Activated CD4-positive, alpha-beta T cell treated with anti-CD3 and anti-CD28 coated beads, Interleukin-2, amount 10 ng/mL, durations not matched to agents 7 days and 5 days (primary cell): ENCODE results near the gene RASA3. TPM values are rescaled to one million over a fixed set of nuclear protein-coding genes. Genes with fewer than 3 reads are reported as not detected.

Experiments used
- CTCF ChIA-PET: fragments of 350-600 bp; sonication (Branson Sonifier 250); formaldehyde crosslinking; loops from one replicate; lab custom pipeline; 2021; ENCODE audit warnings: antibody characterized with exemption; lab: Charles Lee
- POLR2A ChIA-PET: fragments of 350-600 bp; sonication (Branson Sonifier 250); formaldehyde crosslinking; loops from one replicate; lab custom pipeline; 2021; ENCODE audit warnings: antibody characterized with exemption; lab: Charles Lee
- DNase-seq: peaks from one replicate; pipeline ENCODE4 v3.0.0-alpha.2; 2020
- H3K27ac Mint-ChIP-seq: one replicate; pipeline ENCODE4 v1.8.0; 2021; ENCODE audit warnings: mild to moderate bottlenecking, moderate library complexity, mixed read lengths
- H3K27me3 Mint-ChIP-seq: one replicate; pipeline ENCODE4 v1.8.0; 2021; ENCODE audit warnings: mixed read lengths
- H3K36me3 Mint-ChIP-seq: one replicate; pipeline ENCODE4 v1.8.0; 2021; ENCODE audit warnings: low read depth, mixed read lengths
- H3K4me1 Mint-ChIP-seq: one replicate; pipeline ENCODE4 v1.8.0; 2021; ENCODE audit warnings: mixed read lengths
- H3K4me3 Mint-ChIP-seq: one replicate; pipeline ENCODE4 v1.8.0; 2021; ENCODE audit warnings: mild to moderate bottlenecking, moderate library complexity, mixed read lengths
- H3K9me3 Mint-ChIP-seq: one replicate; pipeline ENCODE4 v1.8.0; 2021; ENCODE audit warnings: mixed read lengths
- total RNA-seq, 2 experiments: library from RNA; stranded (reverse); gene quantifications; one replicate each; pipeline ENCODE4 v1.2.3, GENCODE V29; 2021

RASA3 gene
- total RNA-seq, 2 experiments from 2014 or later: 114 to 115 TPM

DNA sequence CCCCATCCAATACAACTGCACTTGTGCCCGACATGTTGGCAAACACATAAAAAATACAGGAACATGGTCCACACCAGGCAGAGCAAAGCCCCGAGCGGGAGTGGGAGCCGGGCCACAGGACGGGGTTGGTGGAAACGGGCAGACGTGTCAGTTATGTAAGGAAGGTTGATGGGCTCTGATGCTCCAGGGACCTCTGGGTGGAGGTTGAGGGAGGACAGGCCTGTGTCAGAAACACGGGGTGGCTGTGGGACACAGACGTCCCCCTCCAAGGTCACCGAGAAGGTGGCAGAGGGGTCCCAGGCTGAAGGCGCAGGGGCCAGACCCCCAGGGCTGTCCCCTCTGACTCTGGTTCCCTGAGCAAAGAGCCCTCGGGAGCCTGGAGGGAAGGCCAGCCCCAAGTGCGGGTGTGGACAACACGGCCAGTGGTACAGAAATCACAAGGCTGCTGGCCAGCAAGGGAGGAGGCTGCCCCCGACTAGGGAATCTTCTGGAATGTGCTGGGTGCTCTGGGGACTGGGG is 127.2 kb downstream of the RASA3 start:
- Mint-ChIP-seq H3K4me3 (no peak overlapping the region), H3K4me1 (no peaks in the 10 kb centered on the region), H3K9me3 (no peaks in the 10 kb centered on the region), H3K27me3 (no peaks in the 10 kb centered on the region), H3K36me3 (peaks cover 19% of the 10 kb centered on the region), H3K27ac (no peak overlapping the region)
- no peak for DNase-seq
- CTCF ChIA-PET: no interaction called here
- POLR2A ChIA-PET: no interaction called here

GRCh38 chr13:114004420-114005205 is 127.8 kb downstream of the RASA3 start:
- POLR2A ChIA-PET: no interaction called here
- DNase-seq: no peak

GRCh38 chr13:114002771-114003321 is 129.6 kb downstream of the RASA3 start:
- ChIA-PET POLR2A (no interaction called here), CTCF (interaction anchor here (0.9 kb wide), 1 partner anchor 8 kb away, joined by 3 read pairs; no protein-coding TSS in a partner anchor)
- no peak overlapping the region for H3K27ac Mint-ChIP-seq
- DNase-seq: no peak
- no peaks in the 10 kb centered on the region for H3K4me1 Mint-ChIP-seq
- no peaks in the 10 kb centered on the region for H3K9me3 Mint-ChIP-seq
- H3K4me3 Mint-ChIP-seq: no peak overlapping the region
- peaks cover 21% of the 10 kb centered on the region for H3K36me3 Mint-ChIP-seq
- H3K27me3 Mint-ChIP-seq: no peaks in the 10 kb centered on the region

More at GRCh38 chr13:114004420-114005205, 127.8 kb downstream of the RASA3 start:
- peaks cover 18% of the 10 kb centered on the region for H3K36me3 Mint-ChIP-seq
- no peaks in the 10 kb centered on the region for H3K9me3 Mint-ChIP-seq
- no peak overlapping the region for H3K4me3 Mint-ChIP-seq
- H3K27ac Mint-ChIP-seq: no peak overlapping the region
- CTCF ChIA-PET: interaction anchor here (1.0 kb wide), 1 partner anchor 10 kb away, joined by 3 read pairs; no protein-coding TSS in a partner anchor
- H3K27me3 Mint-ChIP-seq: no peaks in the 10 kb centered on the region
- no peaks in the 10 kb centered on the region for H3K4me1 Mint-ChIP-seq

- Mint-ChIP-seq H3K9me3 (no peaks in the 10 kb centered on the region), H3K4me3 (no peak overlapping the region), H3K27me3 (no peaks in the 10 kb centered on the region), H3K27ac (no peak overlapping the region), H3K4me1 (no peaks in the 10 kb centered on the region), H3K36me3 (peaks cover 27% of the 10 kb centered on the region)
- DNase-seq: no peak
- CTCF ChIA-PET: no interaction called here
- POLR2A ChIA-PET: no interaction called here
These were observed 130.3 kb downstream of the RASA3 start for GRCh38 chr13:114002009-114002544.

DNA sequence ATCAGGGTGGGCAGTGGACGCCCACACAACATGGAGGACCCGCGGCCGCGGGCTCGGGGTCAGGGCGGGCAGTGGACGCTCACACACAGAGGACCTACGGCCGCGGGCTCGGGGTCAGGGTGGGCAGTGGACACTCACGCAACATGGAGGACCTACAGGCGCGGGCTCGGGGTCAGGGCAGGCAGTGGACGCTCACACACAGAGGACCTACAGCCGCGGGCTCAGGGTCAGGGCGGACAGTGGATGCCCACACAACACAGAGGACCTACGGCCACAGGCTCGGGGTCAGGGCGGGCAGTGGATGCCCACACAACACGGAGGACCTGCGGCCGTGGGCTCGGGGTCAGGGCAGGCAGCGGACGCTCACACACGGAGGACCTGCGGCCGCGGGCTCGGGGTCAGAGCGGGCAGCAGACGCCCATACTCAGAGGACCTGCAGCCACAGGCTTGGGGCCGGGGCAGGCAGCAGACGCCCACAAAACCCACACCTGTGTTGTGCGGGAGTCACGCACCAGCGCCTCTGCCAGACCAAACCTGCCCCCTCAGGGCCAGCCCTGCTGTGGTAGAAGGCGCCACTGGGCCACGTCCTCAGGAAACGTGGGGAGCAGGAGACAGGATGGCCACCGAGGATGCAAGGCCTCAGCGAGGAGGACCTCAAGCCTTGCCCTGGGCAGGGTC is 131.0 kb downstream of the RASA3 start:
- no peaks in the 10 kb centered on the region for H3K9me3 Mint-ChIP-seq
- no peaks in the 10 kb centered on the region for H3K27me3 Mint-ChIP-seq
- ChIA-PET CTCF (no interaction called here), POLR2A (no interaction called here)
- no peak for DNase-seq
- H3K36me3 Mint-ChIP-seq: peaks cover 27% of the 10 kb centered on the region
- no peaks in the 10 kb centered on the region for H3K4me1 Mint-ChIP-seq
- H3K27ac Mint-ChIP-seq: no peak overlapping the region
- H3K4me3 Mint-ChIP-seq: no peak overlapping the region

GRCh38 chr13:114000151-114001040 is 132.0 kb downstream of the RASA3 start:
- Mint-ChIP-seq H3K9me3 (no peaks in the 10 kb centered on the region), H3K4me1 (no peaks in the 10 kb centered on the region), H3K36me3 (peaks cover 27% of the 10 kb centered on the region), H3K27me3 (no peaks in the 10 kb centered on the region), H3K27ac (no peak overlapping the region), H3K4me3 (no peak overlapping the region)
- POLR2A ChIA-PET: no interaction called here
- CTCF ChIA-PET: no interaction called here
- no peak for DNase-seq

- ChIA-PET POLR2A (no interaction called here), CTCF (no interaction called here)
- Mint-ChIP-seq H3K27ac (no peak overlapping the region), H3K9me3 (no peaks in the 10 kb centered on the region), H3K27me3 (no peaks in the 10 kb centered on the region), H3K4me3 (no peak overlapping the region), H3K36me3 (peaks cover 29% of the 10 kb centered on the region), H3K4me1 (no peaks in the 10 kb centered on the region)
- no peak for DNase-seq
These were observed 132.9 kb downstream of the RASA3 start for GRCh38 chr13:113999618-113999910.

DNA sequence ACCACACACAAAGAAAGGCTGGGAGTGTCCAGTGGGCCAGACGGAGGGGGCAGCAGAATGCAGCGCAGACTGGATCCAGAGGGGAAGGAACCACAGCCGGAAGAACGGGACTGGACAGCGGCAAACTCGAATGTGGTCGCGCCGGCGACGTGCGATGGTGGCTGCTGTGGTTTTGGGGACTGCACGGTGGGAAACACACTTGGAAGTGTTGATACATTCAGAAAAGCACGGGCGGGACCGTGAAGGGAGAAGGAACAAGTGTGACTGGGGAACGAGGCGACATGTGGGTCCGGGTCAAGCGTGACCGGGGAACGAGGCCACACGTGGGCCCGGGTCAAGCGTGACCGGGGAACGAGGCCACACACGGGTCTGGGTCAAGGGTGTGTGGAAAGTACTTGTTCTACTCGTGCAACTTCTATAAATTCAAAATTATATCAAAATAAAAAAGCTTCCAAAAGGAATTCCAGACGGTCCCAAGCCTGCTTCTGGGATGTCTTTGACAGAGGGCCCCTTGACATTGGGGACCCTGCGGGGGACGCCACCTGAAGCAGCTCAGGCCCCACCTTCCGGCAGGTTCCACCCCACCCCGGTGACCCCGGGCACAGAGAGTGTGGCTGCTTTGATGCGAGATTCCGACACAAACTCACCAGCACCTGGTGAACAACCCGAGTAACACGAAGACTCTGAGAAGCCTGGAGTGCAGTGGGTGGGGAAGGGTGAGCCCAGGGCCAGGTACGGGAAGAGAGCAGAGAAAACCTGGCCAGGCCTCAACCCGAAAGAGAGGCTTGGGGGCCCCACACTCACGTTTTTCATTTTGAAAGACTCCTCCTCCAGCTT is 133.4 kb downstream of the RASA3 start:
- H3K27me3 Mint-ChIP-seq: no peaks in the 10 kb centered on the region
- H3K9me3 Mint-ChIP-seq: no peaks in the 10 kb centered on the region
- POLR2A ChIA-PET: no interaction called here
- CTCF ChIA-PET: no interaction called here
- H3K4me3 Mint-ChIP-seq: no peak overlapping the region
- H3K4me1 Mint-ChIP-seq: no peaks in the 10 kb centered on the region
- no peak overlapping the region for H3K27ac Mint-ChIP-seq
- DNase-seq: no peak
- H3K36me3 Mint-ChIP-seq: peaks cover 31% of the 10 kb centered on the region

DNA sequence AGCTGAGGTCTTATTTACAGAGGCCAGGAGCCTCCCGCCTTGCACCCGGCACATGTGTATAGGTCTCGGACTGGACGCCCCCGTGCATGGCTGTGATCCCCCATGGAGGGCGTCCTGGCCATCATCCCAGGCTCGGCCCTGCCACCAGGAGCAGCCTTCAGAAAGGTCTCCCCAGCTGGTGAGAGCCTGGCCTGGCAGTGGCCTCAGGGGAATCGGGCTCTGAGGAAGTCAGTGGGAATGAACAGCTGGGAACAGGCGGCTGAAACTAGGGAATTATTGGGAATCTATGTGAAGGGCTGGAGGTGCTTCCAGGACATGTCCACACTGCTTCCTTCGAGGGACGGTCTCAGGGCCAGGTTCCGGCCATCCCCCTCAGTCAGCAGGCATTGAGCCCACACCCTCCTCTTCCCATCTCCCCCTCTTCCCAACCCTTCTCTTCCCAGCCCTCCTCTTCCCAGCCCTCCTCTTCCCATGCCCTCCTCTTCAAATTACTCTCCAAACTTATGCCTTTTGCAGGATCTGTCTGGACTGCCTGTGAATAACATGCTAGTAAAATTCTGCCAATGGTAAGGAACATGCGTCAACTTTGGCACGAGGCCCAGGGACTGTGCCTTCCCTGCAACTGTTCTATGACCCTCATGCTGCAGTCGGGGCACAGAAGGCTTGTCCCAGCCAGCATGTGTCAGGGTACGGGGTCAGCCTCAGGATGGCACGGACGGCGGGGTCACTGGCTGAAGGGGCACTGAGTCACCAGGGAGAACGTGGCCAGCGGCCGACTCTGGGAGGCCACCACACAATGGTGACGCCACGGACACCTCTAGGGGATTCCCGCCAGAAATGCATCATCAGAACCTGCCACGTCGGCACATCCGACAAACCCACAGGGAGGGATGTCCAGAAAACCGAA is 134.3 kb downstream of the RASA3 start:
- Mint-ChIP-seq H3K9me3 (no peaks in the 10 kb centered on the region), H3K27ac (no peak overlapping the region), H3K27me3 (no peaks in the 10 kb centered on the region), H3K36me3 (peaks cover 35% of the 10 kb centered on the region), H3K4me3 (no peak overlapping the region), H3K4me1 (no peaks in the 10 kb centered on the region)
- DNase-seq: no peak
- ChIA-PET POLR2A (no interaction called here), CTCF (no interaction called here)

- ChIA-PET CTCF (no interaction called here), POLR2A (no interaction called here)
- Mint-ChIP-seq H3K36me3 (peaks cover 45% of the 10 kb centered on the region), H3K27ac (no peak overlapping the region), H3K4me1 (no peaks in the 10 kb centered on the region), H3K4me3 (no peak overlapping the region), H3K9me3 (no peaks in the 10 kb centered on the region), H3K27me3 (no peaks in the 10 kb centered on the region)
- no peak for DNase-seq
These were observed 135.3 kb downstream of the RASA3 start for GRCh38 chr13:113996912-113997745.
